ENCODE measurements around the gene SLC26A3. TPM values are rescaled to one million over a fixed set of nuclear protein-coding genes. Genes with fewer than 3 reads are reported as not detected.

The SLC26A3 gene
- total and polyA plus RNA-seq, 2 of the 8 experiments (the other 6 are each of a cell fraction or from before 2014, with no cell fraction given), result not detected

GRCh38 chr7:107792364-107792763, 10.7 kb downstream of the SLC26A3 start:
- H3K4ac ChIP-seq (replicated peaks; ENCODE audit: insufficient read length, low read depth, low read length), result no peak overlapping the region
- no peak overlapping the region for H2BK15ac ChIP-seq (ENCODE audit: low read length)
- H2AFZ ChIP-seq (ENCODE audit: low read length), result no peak overlapping the region
- TF ChIP-seq JUN (IDR thresholded peaks at IDR 0.05; ENCODE audit: low read depth, low read length), result no peak
- H4K20me1 ChIP-seq (replicated peaks in 1 of 2; ENCODE audit: control insufficient read depth in 1 of 2, insufficient read depth in 2 of 2, low read length in 2 of 2), result no peaks in the 10 kb centered on the region
- H3K56ac ChIP-seq (replicated peaks; ENCODE audit: insufficient read length, low read depth, low read length), result no peak overlapping the region
- H2BK12ac ChIP-seq (ENCODE audit: low read depth, low read length), result no peak overlapping the region
- H3K4me3 ChIP-seq (ENCODE audit: extremely low read depth in 1 of 4, insufficient read depth in 2 of 4, low read depth in 3 of 4, low read length in 4 of 4), result no peak overlapping the region
- no peak overlapping the region for H3K27ac ChIP-seq (ENCODE audit: low read depth, low read length)
- H3K79me2 ChIP-seq (ENCODE audit: control insufficient read depth in 1 of 2, insufficient read depth in 2 of 2, low read length in 2 of 2), result no peaks in the 10 kb centered on the region
- no peak overlapping the region for H2BK20ac ChIP-seq (ENCODE audit: low read length)
- no peak overlapping the region for H4K8ac ChIP-seq (ENCODE audit: extremely low read depth, insufficient read depth, low read length)
- H3K9ac ChIP-seq (replicated peaks in 1 of 4; ENCODE audit: extremely low read depth in 1 of 4, low read depth in 3 of 4, low read length in 3 of 4), result no peak overlapping the region
- H3K4me1 ChIP-seq (replicated peaks in 1 of 4; ENCODE audit: control insufficient read depth in 3 of 4, insufficient read depth in 4 of 4, low read length in 3 of 4), result no peaks in the 10 kb centered on the region; a peak in 1 of 7 replicates
- no peak overlapping the region for H2AK5ac ChIP-seq (ENCODE audit: low read depth, low read length)
- no peak overlapping the region for H2BK120ac ChIP-seq (replicated peaks; ENCODE audit: low read depth, low read length)
- no peak for FAIRE-seq
- H4K91ac ChIP-seq (replicated peaks; ENCODE audit: insufficient read length, low read length), result no peak overlapping the region
- H3K79me1 ChIP-seq (ENCODE audit: low read depth, low read length), result no peaks in the 10 kb centered on the region
- no peaks in the 10 kb centered on the region for H3K9me3 ChIP-seq (ENCODE audit: insufficient read depth in 2 of 2, low read depth in 1 of 2, low read length in 1 of 2)
- H3K27me3 ChIP-seq (replicated peaks in 1 of 4; ENCODE audit: control insufficient read depth in 3 of 4, extremely low read depth in 1 of 4, insufficient read depth in 3 of 4, low read length in 3 of 4), result no peaks in the 10 kb centered on the region
- H3K4me2 ChIP-seq (ENCODE audit: insufficient read depth in 1 of 2, low read depth in 2 of 2, low read length in 2 of 2), result no peak overlapping the region
- ChIA-PET CTCF (ENCODE audit: partially characterized antibody) (no interaction called here), POLR2A (ENCODE audit: partially characterized antibody) (no interaction called here)
- H3K14ac ChIP-seq (ENCODE audit: insufficient read length), result no peak overlapping the region
- 71% methylated on average over 6 of the region's 6 CpGs; no CpG with 5 or more reads in 1 of the 2 experiments for WGBS, 2 experiments (ENCODE audit: extremely low coverage in 1 of 2, insufficient coverage in 1 of 2, insufficient read length in 1 of 2, insufficient replicate concordance in 2 of 2, low coverage in 1 of 2, low lambda C conversion rate in 2 of 2, missing lambda C conversion rate in 1 of 2)
- no peak overlapping the region for H3K18ac ChIP-seq (ENCODE audit: extremely low read depth, low read length)
- DNase-seq (ENCODE audit: low read depth in 1 of 2, low spot score in 2 of 2), result no peak
- no peaks in the 10 kb centered on the region for H3K36me3 ChIP-seq (ENCODE audit: control insufficient read depth in 2 of 4, insufficient read depth in 4 of 4, low read length in 3 of 4)
- H3K23me2 ChIP-seq (ENCODE audit: low read depth, low read length), result peaks cover 2% of the 10 kb centered on the region; the same call in 1 of the 2 replicates
- H2BK5ac ChIP-seq (ENCODE audit: low read depth, low read length), result no peak overlapping the region
- no peak overlapping the region for H4K5ac ChIP-seq (ENCODE audit: insufficient read length, low read depth, low read length)
- no peak overlapping the region for H3K23ac ChIP-seq (ENCODE audit: insufficient read length)
